A673 (cell line): ENCODE data around the gene SST.
"Not testable (repeated sequence)": the region's sequence is repeated elsewhere in the genome, so short reads cannot be mapped to it uniquely, and the experiment has no call there.

Experiments used
- EZH2 ChIP-seq: fragments of 200-600 bp; sonication (generic); IDR thresholded peaks from 2 replicates; pipeline ENCODE4 v1.6.1; 2017; ENCODE audit warnings: borderline replicate concordance, low read depth, mild to moderate bottlenecking, mixed read lengths, antibody characterized with exemption, low read length; ENCODE audit not compliant: poor library complexity, severe bottlenecking
- TF ChIP-seq, protein P1 (sequence below): fragments of 300-800, 200-600 bp; sonication (generic); conservative IDR thresholded peaks from 2 replicates; pipeline ENCODE4 v1.5.1; 2017; ENCODE audit warnings: low read depth, mild to moderate bottlenecking, antibody characterized with exemption, low read length, moderate library complexity, mixed read lengths

DNA sequence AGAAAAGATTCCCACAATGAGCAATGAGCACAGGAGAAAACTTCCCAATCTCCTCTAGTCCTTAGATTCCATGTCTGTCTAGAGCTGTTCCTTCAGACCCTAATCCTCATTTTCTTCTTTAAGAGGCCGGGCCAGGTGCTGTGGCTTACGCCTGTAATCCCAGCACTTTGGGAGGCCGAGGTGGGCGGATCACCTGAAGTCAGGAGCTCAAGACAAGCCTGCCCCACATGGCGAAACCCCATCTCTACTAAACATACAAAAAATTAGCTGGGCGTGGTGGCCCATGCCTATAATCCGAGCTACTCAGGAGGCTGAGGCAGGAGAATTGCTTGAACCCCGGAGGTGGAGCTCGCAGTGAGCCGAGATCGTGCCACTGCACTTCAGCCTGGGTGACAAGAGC is 11.6 kb upstream of the SST start:
- TF ChIP-seq, protein P1, sequence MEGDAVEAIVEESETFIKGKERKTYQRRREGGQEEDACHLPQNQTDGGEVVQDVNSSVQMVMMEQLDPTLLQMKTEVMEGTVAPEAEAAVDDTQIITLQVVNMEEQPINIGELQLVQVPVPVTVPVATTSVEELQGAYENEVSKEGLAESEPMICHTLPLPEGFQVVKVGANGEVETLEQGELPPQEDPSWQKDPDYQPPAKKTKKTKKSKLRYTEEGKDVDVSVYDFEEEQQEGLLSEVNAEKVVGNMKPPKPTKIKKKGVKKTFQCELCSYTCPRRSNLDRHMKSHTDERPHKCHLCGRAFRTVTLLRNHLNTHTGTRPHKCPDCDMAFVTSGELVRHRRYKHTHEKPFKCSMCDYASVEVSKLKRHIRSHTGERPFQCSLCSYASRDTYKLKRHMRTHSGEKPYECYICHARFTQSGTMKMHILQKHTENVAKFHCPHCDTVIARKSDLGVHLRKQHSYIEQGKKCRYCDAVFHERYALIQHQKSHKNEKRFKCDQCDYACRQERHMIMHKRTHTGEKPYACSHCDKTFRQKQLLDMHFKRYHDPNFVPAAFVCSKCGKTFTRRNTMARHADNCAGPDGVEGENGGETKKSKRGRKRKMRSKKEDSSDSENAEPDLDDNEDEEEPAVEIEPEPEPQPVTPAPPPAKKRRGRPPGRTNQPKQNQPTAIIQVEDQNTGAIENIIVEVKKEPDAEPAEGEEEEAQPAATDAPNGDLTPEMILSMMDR = not testable (repeated sequence)
- TF ChIP-seq EZH2 = not testable (repeated sequence)
